Measurements from ENCODE around the gene ZC3H15.

DNA sequence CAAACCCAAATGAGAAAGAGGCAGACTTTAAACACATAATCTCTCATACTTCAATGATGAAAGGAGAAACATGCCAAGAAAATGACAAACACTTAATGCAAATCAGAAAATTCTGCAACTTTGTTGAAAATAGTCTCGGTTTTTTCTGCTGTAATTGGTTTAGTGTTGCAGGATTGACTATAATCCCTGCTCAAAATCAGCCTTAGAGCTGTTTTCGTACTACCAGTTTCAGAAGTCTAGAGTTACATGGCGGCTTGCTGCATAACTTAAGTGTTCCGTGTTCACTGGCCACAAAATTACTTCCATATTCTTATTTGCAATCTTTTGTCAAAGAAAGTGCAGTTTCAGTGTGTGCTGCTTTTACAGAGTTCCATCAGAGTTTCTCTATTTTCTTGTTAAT, 54.9 kb downstream of the ZC3H15 start:
- TF ChIP-seq CTCF (optimal IDR thresholded peaks at IDR 0.05 in 1 of 3, IDR thresholded peaks at IDR 0.05 in 1 of 3, conservative IDR thresholded peaks at IDR 0.05 in 1 of 3; ENCODE audit: extremely low read depth in 1 of 3, insufficient read depth in 2 of 3, low read length in 3 of 3) (no peak), EZH2 (IDR thresholded peaks at IDR 0.05; ENCODE audit: low read length) (no peak)

Data from keratinocyte (primary cell).